Gastroesophageal sphincter (tissue), 3 donors: ENCODE data around the gene BCL11A.

Experiments used
- CTCF ChIP-seq, 4 experiments: fragments of 200-600 bp in 2 of 4; fragments of 450-650 bp in 2 of 4; sonication (generic) in 1 of 4; IDR thresholded peaks; one replicate each; pipeline ENCODE4 v1.5.1; 2017 to 2019; ENCODE audit warnings: antibody characterized with exemption in 4 of 4, mild to moderate bottlenecking in 2 of 4, moderate library complexity in 2 of 4
- POLR2A ChIP-seq, 2 donors: fragments of 450-650 bp; IDR thresholded peaks; one replicate each; pipeline ENCODE4 v1.6.1; 2017; ENCODE audit warnings: antibody characterized with exemption in 2 of 2, mild to moderate bottlenecking in 2 of 2, moderate library complexity in 1 of 2

- TF ChIP-seq CTCF (IDR thresholded peaks at IDR 0.05) (no peak), POLR2A (IDR thresholded peaks at IDR 0.05) (no peak)
Observed at GRCh38 chr2:60475123-60475830, 78.2 kb downstream of the BCL11A start.
